Activated CD8-positive, alpha-beta memory T cell treated with anti-CD3 and anti-CD28 coated beads, Interleukin-2, amount 50 U/mL, for 24 hours (primary cell): ENCODE measurements around the gene OTOF.

Source experiments
- DNase-seq: peaks from one replicate; pipeline ENCODE4 v3.0.0-alpha.2; 2020; ENCODE audit errors: extremely low read depth

The OTOF gene

GRCh38 chr2:26477911-26478253, at the start of gene OTOF:
Gene OTOF, minus strand, starts transcription at chr2:26478124.
- no peak for DNase-seq

DNA sequence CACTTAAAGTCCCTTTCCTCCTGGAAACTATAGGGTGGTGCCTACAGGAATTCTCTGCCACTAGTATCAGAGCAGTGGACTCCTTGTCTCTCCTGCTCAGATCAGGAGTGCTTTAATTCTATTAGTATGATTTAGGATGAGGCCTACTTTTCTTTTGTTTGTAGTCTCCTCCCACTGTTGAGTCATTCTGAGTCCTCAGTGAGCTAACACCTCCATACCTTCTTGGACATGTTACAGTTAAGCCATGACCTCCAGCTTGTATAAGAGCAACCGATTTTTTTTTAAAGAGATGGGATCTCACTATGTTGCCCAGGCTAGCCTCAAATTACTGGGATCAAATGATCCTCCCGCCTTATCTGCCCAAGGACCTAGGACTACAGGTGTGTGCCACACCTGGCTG, 48.7 kb upstream of the OTOF start:
- DNase-seq = no peak

DNA sequence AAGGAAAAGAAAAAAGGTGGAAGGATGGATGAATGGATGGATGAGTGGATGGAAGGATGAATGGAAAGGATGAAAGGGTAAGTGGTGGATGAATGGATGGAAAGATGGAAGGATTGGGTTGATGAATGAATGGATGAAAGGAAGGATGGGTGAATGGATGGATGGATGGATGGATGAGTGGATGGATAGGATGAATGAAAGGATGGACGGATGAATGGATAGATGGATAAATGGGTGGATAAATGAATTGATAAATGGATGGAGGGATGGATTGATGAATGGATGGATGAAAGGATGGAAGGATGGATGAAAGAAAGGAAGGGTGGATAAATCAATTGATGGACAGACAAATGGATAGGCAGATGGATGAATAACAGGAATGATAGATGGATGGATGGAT, 48.2 kb upstream of the OTOF start:
- DNase-seq = no peak

GRCh38 chr2:26523750-26524149, 45.8 kb upstream of the OTOF start:
- no peak for DNase-seq

DNA sequence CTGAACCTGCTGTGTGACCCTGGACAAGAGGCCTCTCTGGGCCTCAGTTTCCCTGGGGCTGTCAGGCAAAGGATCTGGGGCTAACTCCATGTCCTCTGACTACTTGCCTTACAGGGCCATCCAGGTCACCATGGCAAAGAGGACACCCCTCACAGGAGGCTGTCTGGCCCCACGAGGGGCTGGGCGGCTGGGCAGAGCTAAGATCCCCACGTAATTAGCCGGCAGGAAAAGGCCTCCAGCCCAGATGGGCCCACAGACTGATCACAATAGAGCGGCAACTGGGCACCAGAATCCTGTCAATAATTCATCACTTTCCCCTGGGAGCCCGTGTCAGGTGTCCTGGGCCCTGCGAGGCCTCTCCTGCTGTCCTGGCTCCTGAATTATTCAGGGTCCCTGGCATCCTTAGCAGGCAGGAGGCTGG, 44.8 kb upstream of the OTOF start:
- DNase-seq = no peak

GRCh38 chr2:26522325-26522724, 44.4 kb upstream of the OTOF start:
- no peak for DNase-seq

DNA sequence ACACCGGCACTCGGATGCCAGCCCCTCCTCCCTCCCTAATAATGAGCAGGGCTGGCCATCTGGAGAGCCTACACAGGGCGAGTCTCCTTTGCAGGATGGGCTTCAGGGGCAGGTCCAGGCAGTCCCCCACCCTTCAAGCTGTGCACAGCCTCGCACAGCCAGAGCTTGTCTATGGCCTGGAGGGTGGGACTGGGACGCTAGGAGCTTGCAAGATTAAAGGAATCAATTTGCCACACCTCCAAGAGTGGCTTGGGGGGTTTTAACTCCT, 43.9 kb upstream of the OTOF start:
- DNase-seq = no peak

- no peak for DNase-seq
Observed at GRCh38 chr2:26521054-26521912, 43.4 kb upstream of the OTOF start.

DNA sequence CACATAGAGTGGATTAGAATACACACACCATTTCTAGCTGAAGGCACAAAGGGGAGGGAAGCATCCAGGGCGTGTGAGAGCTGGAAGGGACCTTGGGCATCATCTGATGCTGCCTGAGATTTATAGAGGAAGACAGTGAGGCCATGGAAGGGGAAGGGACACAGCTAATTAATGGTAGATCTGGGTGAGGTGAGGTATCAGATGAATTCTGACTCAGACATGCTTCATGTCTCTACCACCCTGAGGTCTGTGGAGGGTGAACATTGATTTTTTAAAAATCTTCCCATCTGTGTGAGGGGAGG, 42.2 kb upstream of the OTOF start:
- no peak for DNase-seq

GRCh38 chr2:26519396-26520147, 41.6 kb upstream of the OTOF start:
- DNase-seq = no peak

GRCh38 chr2:26516781-26517180, 38.9 kb upstream of the OTOF start:
- DNase-seq = no peak

- DNase-seq = no peak
Observed at GRCh38 chr2:26516246-26516645, 38.3 kb upstream of the OTOF start.

DNA sequence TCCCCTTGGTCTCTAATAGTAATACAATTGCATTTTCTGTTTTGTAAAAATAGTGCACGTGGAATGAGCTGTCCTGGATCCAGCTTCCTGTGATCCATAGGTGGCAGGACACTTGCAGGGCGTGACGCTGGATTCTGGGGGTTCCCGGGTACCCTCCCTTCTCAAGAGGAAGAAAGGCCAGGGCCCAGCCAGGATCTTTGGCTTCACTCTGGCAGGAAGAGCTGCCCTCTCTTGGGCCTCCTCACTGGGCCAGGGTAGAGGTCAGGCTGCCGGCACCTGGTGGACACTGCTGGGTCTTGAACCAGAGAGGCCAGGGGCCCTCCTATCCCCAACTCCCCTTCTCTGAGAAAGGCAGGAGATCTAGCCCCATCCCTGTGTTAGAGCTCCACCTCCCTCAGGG, 37.8 kb upstream of the OTOF start:
- DNase-seq = no peak

GRCh38 chr2:26514045-26514444, 36.1 kb upstream of the OTOF start:
- DNase-seq = no peak

DNA sequence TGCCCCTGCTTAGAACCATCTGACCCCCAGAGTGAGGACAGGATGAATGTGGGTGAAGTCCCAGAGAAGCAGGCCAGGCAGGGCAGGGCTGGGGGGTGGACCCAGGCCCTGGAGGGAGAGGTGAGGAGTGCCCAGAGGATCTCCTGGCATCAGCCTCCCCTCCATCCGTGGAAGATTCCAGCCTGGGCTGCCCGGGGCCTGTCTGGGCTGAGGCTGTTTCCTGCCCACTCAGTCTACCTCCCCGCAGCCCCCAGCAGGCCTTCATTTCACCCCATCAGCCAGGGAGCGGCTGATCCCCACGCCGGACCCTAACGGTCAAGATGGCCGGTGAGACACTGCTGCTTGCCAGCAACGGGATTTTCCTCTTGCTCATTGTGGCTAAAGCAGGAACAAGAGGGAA, 35.3 kb upstream of the OTOF start:
- DNase-seq = no peak

GRCh38 chr2:26511466-26511865, 33.5 kb upstream of the OTOF start:
- no peak for DNase-seq

DNA sequence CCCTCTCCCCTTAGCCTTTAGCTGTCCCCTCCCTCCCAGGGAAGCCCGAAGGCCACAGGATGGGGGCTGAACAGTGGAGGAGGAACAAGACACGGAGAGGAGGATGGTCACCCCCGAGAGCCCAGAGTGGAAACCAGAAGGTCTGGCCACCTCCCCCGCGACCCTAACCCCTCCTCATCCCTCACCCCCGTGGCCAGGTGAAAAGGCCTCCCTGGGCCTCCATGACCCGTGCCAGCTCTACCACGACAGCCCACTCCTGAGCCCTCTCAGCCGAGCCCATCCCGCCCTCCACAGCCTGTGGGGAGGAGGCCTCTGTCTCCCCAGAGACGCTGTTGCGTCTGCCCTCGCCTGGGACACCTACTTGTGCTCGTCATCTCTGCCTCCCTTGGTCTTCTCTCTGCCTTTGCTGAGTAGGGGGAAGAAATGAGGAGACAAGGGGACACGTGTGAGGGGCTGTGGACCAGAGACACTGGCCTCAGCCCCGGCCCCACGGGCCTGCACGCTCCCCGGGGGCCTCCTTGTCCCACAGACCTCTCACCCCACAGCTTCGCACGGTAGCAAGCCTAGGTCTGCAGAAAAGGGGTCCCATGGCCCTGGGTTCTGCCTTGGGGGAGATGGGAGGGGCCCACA, 32.5 kb upstream of the OTOF start:
- no peak for DNase-seq

GRCh38 chr2:26509141-26509540, 31.2 kb upstream of the OTOF start:
- DNase-seq = no peak

GRCh38 chr2:26507932-26508331, 30.0 kb upstream of the OTOF start:
- no peak for DNase-seq

- no peak for DNase-seq
Observed at GRCh38 chr2:26507088-26507487, 29.2 kb upstream of the OTOF start.

DNA sequence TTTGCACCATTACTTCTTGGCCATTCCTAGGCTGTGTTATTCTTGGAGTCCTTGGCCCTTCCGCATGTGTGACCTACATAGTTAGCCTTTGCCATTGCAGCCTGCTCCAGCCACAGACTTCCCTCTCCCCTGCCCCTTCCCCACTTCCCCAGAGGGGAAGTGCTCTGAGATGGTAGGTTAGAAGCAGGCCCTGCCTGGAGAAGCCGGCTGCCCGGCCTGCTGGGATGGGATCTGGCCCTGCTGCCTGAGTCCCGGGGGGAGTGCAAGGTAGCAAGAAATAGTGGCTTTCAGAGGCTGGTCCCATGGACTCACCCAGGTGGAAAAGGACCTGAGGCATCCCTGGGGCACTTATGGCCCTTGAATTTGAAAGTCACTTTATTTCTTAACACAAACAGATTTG, 28.4 kb upstream of the OTOF start:
- DNase-seq = no peak

DNA sequence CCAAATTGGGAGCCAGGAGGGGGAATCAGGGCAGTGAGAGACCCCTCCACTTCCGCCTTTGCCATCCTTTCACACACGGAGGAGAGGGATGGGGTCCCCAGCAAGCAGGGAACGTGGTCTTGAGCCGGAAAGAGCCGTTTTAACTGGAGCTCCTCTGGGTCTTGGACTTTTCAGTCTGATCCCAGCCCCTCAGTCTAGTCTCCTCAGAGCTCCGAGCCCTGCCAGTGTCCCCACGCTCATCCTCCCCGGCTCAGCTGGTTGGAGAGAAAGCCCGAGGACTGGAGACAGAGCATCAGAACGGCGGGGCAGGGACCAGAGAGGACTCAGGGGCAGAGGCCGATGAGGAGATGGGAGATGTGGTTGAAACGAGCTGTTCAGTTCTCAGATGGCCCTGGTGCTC, 26.1 kb upstream of the OTOF start:
- DNase-seq = no peak

DNA sequence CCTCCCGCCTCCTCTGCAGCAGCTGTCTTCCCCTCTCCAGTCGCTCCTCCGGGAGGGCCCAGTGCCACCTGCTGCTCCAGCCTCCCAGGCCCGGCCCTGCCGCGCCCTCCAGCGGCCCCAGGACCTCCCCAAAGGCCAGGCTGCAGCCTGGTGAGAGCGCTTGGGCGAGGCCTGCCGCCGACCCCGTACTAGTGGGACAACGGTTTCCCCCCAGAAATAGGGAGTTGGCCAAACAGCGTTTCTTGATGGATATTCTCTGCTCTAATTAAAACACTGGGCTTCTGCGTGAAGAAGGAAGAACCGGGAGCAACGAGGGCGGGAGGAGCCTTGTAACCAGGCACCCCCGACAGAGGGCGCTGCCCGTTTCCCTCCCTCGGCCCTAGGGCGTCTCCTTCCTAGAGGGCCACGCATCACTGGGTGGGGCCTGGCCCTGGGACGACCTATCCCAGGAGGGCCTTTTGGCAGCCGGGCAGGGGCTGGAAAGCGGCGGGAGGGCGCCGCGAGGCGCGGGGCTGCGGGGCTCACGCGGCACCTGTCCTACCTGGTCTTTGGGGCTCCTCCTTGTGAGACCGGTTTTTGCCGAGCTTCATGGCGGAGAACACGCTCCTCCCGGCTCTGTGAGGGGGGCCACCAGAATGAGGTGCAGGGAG, 25.4 kb upstream of the OTOF start:
- DNase-seq = peak; percentile 69
